MM.1S (cell line): ENCODE data around the gene WSB1.

Source experiments
- DNase-seq: peaks from one replicate; pipeline ENCODE4 v3.0.0-alpha.2; 2015
- H2AFZ ChIP-seq: fragments of 300-600 bp; sonication (generic); 2 replicates; pipeline ENCODE4 v1.6.0; 2016; ENCODE audit warnings: antibody characterized with exemption, low read length
- H3F3A ChIP-seq: fragments of 300-600 bp; sonication (generic); 2 replicates; pipeline ENCODE4 v1.6.1; 2016; ENCODE audit warnings: mild to moderate bottlenecking, antibody characterized with exemption, low read length, moderate library complexity, mixed read lengths; ENCODE audit not compliant: insufficient read depth
- H3K27ac ChIP-seq: fragments of 300-600 bp; sonication (generic); 2 replicates; pipeline ENCODE4 v1.5.1; 2016; ENCODE audit warnings: mild to moderate bottlenecking, low read length
- H3K27me3 ChIP-seq: fragments of 300-600 bp; sonication (generic); replicated peaks from 2 replicates; pipeline ENCODE4 v1.6.0; 2016; ENCODE audit warnings: low read length; ENCODE audit not compliant: insufficient read depth
- H3K36me3 ChIP-seq: fragments of 300-600 bp; sonication (generic); replicated peaks from 2 replicates; pipeline ENCODE4 v1.6.1; 2016; ENCODE audit warnings: mild to moderate bottlenecking, low read length, mixed read lengths; ENCODE audit not compliant: insufficient read depth
- H3K4me1 ChIP-seq: fragments of 300-600 bp; sonication (generic); 2 replicates; pipeline ENCODE4 v1.6.1; 2016; ENCODE audit warnings: low read length, mixed read lengths
- H3K4me2 ChIP-seq: fragments of 300-600 bp; sonication (generic); 2 replicates; pipeline ENCODE4 v1.6.0; 2016; ENCODE audit warnings: low read depth, low read length
- H3K4me3 ChIP-seq: fragments of 300-600 bp; sonication (generic); 2 replicates; pipeline ENCODE4 v1.5.1; 2016; ENCODE audit warnings: low read length, mixed read lengths
- H3K79me2 ChIP-seq: fragments of 300-600 bp; sonication (generic); 2 replicates; pipeline ENCODE4 v1.6.1; 2016; ENCODE audit warnings: mixed run types, low read length, mixed read lengths
- H3K9ac ChIP-seq: fragments of 300-600 bp; sonication (generic); 2 replicates; pipeline ENCODE4 v1.6.1; 2016; ENCODE audit warnings: low read length, mixed read lengths
- H3K9me2 ChIP-seq: fragments of 300-600 bp; sonication (generic); replicated peaks from 2 replicates; pipeline ENCODE4 v1.6.1; 2016; ENCODE audit warnings: mild to moderate bottlenecking, low read length, mixed read lengths; ENCODE audit not compliant: insufficient read depth
- H3K9me3 ChIP-seq: fragments of 300-600 bp; sonication (generic); replicated peaks from 2 replicates; pipeline ENCODE4 v1.6.1; 2016; ENCODE audit warnings: mild to moderate bottlenecking, low read length, mixed read lengths; ENCODE audit not compliant: insufficient read depth
- H4K20me1 ChIP-seq: fragments of 300-600 bp; sonication (generic); 2 replicates; pipeline ENCODE4 v1.6.1; 2016; ENCODE audit warnings: mild to moderate bottlenecking, low read length, moderate library complexity, mixed read lengths; ENCODE audit not compliant: insufficient read depth
- EZH2 ChIP-seq: fragments of 300-600 bp; sonication (generic); optimal IDR thresholded peaks from 2 replicates; pipeline ENCODE3; 2017; ENCODE audit warnings: low read depth, mild to moderate bottlenecking, antibody characterized with exemption, low read length, mixed read lengths
- EZH2phosphoT487 ChIP-seq: fragments of 300-600 bp; sonication (generic); IDR thresholded peaks from 2 replicates; pipeline ENCODE4 v1.6.1; 2018; ENCODE audit warnings: antibody characterized with exemption, low read length
- TF ChIP-seq, protein P1 (sequence below): fragments of 300-600 bp; sonication (generic); IDR thresholded peaks from 2 replicates; pipeline ENCODE4 v1.5.1; 2016; ENCODE audit warnings: antibody characterized with exemption, low read length, mixed read lengths

Gene WSB1

DNA sequence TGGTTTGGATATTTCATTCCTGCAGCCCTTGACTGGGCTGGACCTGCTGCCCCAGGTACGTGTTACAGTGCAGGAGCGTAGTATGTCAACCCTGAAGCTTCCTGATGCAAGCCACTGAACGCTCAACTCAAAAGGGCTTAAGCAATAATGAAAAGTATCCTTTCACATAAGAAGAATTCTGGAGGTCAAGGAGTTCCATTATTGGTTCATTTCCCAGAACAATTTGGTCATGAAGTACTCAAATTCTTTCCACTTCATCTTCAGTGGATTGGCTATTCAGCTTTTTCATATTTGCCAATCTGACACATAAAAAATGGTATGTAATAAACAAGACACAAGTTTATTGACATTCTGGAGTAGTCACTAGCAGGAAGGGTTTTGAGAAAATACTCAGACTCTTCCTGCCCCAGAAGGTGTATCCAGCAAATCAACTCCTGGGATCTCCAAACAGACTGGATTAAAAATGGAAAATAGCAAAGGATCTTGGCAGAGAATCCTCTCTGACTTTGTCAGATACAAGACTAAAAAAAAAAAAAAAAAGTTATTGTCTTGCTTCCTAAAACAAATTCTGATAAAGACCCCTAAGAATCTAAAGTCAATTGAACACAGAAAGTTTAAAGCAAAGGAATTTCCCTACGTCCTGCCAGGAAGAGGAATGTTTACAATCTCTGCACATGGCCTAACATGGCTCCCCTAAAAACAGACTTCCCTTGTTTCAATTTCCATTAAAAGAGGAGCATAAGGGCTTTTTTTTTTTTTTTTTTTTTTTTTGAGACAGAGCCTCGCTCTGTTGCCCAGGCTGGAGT lies 37.5 kb upstream of the WSB1 start:
- H3K27me3 ChIP-seq: no peaks in the 10 kb centered on the region
- no peaks in the 10 kb centered on the region for H3F3A ChIP-seq
- H4K20me1 ChIP-seq: no peaks in the 10 kb centered on the region
- H3K4me2 ChIP-seq: no peak overlapping the region
- no peak overlapping the region for H3K9ac ChIP-seq
- no peaks in the 10 kb centered on the region for H3K4me1 ChIP-seq
- H3K79me2 ChIP-seq: no peaks in the 10 kb centered on the region
- DNase-seq: no peak
- TF ChIP-seq, protein P1, sequence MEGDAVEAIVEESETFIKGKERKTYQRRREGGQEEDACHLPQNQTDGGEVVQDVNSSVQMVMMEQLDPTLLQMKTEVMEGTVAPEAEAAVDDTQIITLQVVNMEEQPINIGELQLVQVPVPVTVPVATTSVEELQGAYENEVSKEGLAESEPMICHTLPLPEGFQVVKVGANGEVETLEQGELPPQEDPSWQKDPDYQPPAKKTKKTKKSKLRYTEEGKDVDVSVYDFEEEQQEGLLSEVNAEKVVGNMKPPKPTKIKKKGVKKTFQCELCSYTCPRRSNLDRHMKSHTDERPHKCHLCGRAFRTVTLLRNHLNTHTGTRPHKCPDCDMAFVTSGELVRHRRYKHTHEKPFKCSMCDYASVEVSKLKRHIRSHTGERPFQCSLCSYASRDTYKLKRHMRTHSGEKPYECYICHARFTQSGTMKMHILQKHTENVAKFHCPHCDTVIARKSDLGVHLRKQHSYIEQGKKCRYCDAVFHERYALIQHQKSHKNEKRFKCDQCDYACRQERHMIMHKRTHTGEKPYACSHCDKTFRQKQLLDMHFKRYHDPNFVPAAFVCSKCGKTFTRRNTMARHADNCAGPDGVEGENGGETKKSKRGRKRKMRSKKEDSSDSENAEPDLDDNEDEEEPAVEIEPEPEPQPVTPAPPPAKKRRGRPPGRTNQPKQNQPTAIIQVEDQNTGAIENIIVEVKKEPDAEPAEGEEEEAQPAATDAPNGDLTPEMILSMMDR: no peak
- TF ChIP-seq EZH2phosphoT487 (no peak), EZH2 (no peak)
- H3K27ac ChIP-seq: no peak overlapping the region
- H2AFZ ChIP-seq: no peak overlapping the region
- no peaks in the 10 kb centered on the region for H3K36me3 ChIP-seq
- H3K9me3 ChIP-seq: no peaks in the 10 kb centered on the region
- no peak overlapping the region for H3K4me3 ChIP-seq
- no peaks in the 10 kb centered on the region for H3K9me2 ChIP-seq

DNA sequence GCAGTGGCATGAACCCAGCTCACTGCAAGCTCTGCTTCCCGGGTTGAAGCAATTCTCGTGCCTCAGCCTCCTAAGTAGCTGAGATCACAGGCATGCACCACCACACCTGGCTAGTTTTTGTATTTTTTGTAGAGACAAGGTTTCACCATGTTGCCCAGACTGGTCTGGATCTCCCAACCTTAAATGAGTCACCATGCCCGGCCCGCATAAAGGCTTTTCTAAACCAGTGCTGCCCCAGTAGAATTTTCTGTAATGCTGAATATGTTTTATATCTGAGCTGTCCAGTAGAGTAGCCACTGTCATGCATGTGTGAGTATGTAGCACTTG lies 36.9 kb upstream of the WSB1 start:
- H3K4me3 ChIP-seq: no peak overlapping the region

DNA sequence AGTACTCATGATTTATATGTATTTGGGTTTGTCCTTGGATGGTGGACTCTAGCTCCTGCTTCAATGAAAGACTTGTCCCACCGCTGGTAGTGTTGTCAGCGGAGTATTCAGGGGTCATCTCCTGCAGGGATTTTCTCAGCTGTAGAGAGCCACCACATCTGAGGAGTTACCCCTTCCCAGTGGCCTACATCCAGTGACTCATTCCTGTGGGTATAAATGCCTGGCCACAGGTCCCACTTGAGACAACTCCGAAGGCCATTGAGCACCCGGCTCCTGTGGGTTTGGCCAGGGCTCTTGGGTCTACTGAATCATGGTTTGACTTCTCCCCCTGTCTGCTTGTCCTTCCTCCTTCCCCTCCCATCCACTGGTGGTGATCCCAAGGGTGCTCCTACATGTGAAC lies 34.6 kb upstream of the WSB1 start:
- no peaks in the 10 kb centered on the region for H3K9me3 ChIP-seq
- no peak overlapping the region for H3K9ac ChIP-seq
- DNase-seq: no peak
- H2AFZ ChIP-seq: no peak overlapping the region
- no peak for TF ChIP-seq EZH2
- no peak for TF ChIP-seq EZH2phosphoT487
- TF ChIP-seq, protein P1: no peak
- H3F3A ChIP-seq: no peaks in the 10 kb centered on the region
- no peaks in the 10 kb centered on the region for H4K20me1 ChIP-seq
- no peaks in the 10 kb centered on the region for H3K9me2 ChIP-seq
- no peak overlapping the region for H3K4me2 ChIP-seq
- H3K4me1 ChIP-seq: no peaks in the 10 kb centered on the region
- H3K4me3 ChIP-seq: no peak overlapping the region
- no peaks in the 10 kb centered on the region for H3K36me3 ChIP-seq
- no peaks in the 10 kb centered on the region for H3K27me3 ChIP-seq
- H3K79me2 ChIP-seq: no peaks in the 10 kb centered on the region
- no peak overlapping the region for H3K27ac ChIP-seq

More for the DNA sequence above, 36.9 kb upstream of the WSB1 start:
- Histone ChIP-seq H2AFZ (no peak overlapping the region), H4K20me1 (no peaks in the 10 kb centered on the region), H3K27ac (no peak overlapping the region), H3F3A (no peaks in the 10 kb centered on the region), H3K9ac (no peak overlapping the region), H3K9me2 (no peaks in the 10 kb centered on the region), H3K4me1 (no peaks in the 10 kb centered on the region), H3K27me3 (no peaks in the 10 kb centered on the region), H3K79me2 (no peaks in the 10 kb centered on the region), H3K9me3 (no peaks in the 10 kb centered on the region), H3K4me2 (no peak overlapping the region), H3K36me3 (no peaks in the 10 kb centered on the region)
- TF ChIP-seq, protein P1: no peak
- TF ChIP-seq EZH2phosphoT487 (no peak), EZH2 (no peak)
- DNase-seq: no peak
